Measurements from ENCODE around the gene MNX1.

DNA sequence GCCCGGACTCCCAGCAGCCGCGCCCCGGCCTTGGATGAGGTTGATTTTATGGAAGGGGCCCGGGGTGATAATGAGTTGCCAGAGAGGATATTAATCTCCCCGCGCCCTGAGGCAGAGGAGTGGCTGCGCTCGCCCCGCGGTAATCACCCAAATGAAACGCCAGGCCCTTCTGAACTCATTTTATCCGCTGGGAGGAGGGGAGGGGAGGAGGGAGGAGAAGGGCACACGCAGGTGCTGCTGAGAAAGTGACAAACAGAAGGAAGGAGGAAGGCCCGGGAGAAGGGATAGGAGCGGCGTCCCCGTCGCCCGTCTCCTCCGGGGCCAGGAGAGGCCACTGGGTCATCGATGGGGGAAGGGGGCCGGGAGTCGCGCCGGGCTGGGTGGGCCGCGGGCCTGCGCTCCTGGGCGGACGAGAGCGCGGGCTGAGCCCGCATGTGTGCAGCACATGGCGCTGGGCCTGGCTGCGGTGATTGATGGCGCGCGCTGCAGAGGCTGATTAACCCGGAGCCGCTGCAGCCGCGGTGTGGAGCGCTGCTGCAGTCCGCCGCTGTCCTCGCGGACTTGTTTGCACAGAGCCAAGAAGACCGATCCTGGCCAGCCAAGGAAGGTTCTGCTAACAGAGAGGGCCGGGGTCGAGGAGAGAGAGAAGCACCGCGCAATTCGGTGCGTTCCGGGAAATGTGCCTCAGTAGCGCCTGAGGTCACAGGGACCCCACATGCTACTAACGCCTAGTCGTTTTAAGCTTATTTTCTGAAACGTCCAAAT lies 6.5 kb downstream of the MNX1 start:
- TF ChIP-seq POLR2A (IDR thresholded peaks at IDR 0.05; ENCODE audit: low read depth, low read length) (no peak), TAF1 (IDR thresholded peaks at IDR 0.05; ENCODE audit: borderline replicate concordance, low read depth, low read length) (no peak), POLR2AphosphoS5 (IDR thresholded peaks at IDR 0.05; ENCODE audit: low read depth, low read length) (no peak)
